Thoracic aorta (tissue), 2 donors: Measurements from ENCODE around the gene DCDC2B. TPM values are rescaled to one million over a fixed set of nuclear protein-coding genes. Genes with fewer than 3 reads are reported as not detected.

ENCODE experiments used
- ATAC-seq: fragments of 150-250 bp; one replicate; pipeline ENCODE4 v1.8.0; 2017; ENCODE audit warnings: low read depth; ENCODE audit not compliant: insufficient number of reproducible peaks, low FRiP score
- DNase-seq: peaks from one replicate; pipeline ENCODE4 v3.0.0-alpha.2; 2020; ENCODE audit warnings: low spot score
- H3K27ac ChIP-seq, 2 donors: fragments of 200-600 bp; sonication (generic); 1 replicate in 1 of 2; 2 replicates in 1 of 2; pipeline ENCODE4 v1.5.1; 2016; ENCODE audit warnings: mild to moderate bottlenecking in 2 of 2, moderate library complexity in 2 of 2
- H3K27me3 ChIP-seq: fragments of 200-600 bp; sonication (generic); replicated peaks from 2 replicates; pipeline ENCODE4 v1.6.0; 2016; ENCODE audit warnings: mild to moderate bottlenecking; ENCODE audit not compliant: insufficient read depth
- H3K36me3 ChIP-seq: fragments of 200-600 bp; sonication (generic); one replicate; pipeline ENCODE4 v1.5.1; 2016
- H3K4me1 ChIP-seq, 2 donors: fragments of 200-600 bp; sonication (generic); 1 replicate in 1 of 2; 2 replicates in 1 of 2; pipeline versions ENCODE4 v1.5.1 to v1.6.0; 2016; ENCODE audit warnings: low read depth in 2 of 2, mild to moderate bottlenecking in 1 of 2; ENCODE audit not compliant: control insufficient read depth in 1 of 2
- H3K4me3 ChIP-seq: fragments of 200-600 bp; sonication (generic); 2 replicates; pipeline ENCODE4 v1.5.1; 2016; ENCODE audit warnings: mild to moderate bottlenecking
- H3K9me3 ChIP-seq: fragments of 200-600 bp; sonication (generic); 2 replicates; pipeline ENCODE4 v1.5.1; 2016
- total RNA-seq, 2 donors: library from RNA; depleted of rRNA; stranded (reverse); fragments of >200 nt; gene quantifications; one replicate each; pipeline versions ENCODE4 v1.1.0 to v1.2.3, GENCODE V29; 2016
- TF ChIP-seq, protein P1 (sequence below): fragments of 200-600 bp; sonication (generic); IDR thresholded peaks from one replicate; pipeline ENCODE4 v1.5.1; 2019; ENCODE audit warnings: antibody characterized with exemption

The DCDC2B gene
- total RNA-seq, 2 donors from 2014 or later: not detected

DNA sequence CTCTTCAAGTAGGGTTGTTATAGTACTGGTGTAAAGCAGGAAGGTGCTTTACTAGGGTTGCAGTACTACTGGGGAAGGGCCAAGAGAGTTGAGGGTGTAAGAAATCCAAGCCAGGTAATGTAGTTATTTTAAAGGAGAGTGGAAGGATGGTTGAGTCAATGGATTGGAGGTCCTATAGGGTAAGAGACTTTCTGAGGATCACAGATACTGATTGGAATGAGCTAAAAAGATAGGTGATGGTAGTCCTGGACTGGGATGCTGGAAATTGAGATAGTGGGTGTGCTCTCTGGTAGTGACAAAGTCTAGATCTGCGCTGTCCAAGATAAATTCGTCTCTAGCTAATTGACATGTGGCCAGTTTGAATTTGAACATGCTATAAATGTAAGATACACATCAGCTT lies 22.4 kb upstream of the DCDC2B start:
- ATAC-seq: no peak
- Histone ChIP-seq H3K36me3 (peaks cover 60% of the 10 kb centered on the region), H3K27ac (no peak overlapping the region), H3K27me3 (no peaks in the 10 kb centered on the region), H3K4me3 (no peak overlapping the region), H3K4me1 (peaks cover 11 to 34% of the 10 kb centered on the region in 2 donors), H3K9me3 (no peaks in the 10 kb centered on the region)
- no peak for DNase-seq
- TF ChIP-seq, protein P1, sequence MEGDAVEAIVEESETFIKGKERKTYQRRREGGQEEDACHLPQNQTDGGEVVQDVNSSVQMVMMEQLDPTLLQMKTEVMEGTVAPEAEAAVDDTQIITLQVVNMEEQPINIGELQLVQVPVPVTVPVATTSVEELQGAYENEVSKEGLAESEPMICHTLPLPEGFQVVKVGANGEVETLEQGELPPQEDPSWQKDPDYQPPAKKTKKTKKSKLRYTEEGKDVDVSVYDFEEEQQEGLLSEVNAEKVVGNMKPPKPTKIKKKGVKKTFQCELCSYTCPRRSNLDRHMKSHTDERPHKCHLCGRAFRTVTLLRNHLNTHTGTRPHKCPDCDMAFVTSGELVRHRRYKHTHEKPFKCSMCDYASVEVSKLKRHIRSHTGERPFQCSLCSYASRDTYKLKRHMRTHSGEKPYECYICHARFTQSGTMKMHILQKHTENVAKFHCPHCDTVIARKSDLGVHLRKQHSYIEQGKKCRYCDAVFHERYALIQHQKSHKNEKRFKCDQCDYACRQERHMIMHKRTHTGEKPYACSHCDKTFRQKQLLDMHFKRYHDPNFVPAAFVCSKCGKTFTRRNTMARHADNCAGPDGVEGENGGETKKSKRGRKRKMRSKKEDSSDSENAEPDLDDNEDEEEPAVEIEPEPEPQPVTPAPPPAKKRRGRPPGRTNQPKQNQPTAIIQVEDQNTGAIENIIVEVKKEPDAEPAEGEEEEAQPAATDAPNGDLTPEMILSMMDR: no peak

DNA sequence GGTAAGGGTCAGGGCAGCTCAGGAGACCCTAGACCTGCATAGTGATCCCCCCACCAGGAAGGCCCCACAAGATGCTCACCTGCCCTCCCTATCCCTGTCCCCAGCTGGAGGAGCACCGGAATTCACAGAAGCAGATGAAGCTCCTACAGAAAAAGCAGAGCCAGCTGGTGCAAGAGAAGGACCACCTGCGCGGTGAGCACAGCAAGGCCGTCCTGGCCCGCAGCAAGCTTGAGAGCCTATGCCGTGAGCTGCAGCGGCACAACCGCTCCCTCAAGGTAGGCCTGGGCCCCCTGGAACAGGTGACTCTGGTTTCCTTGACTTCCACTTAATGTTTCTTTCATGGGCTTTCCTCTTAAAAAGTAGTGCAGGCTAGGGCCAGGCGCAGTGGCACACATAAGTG lies 21.0 kb upstream of the DCDC2B start:
- TF ChIP-seq, protein P1: no peak
- no peak for ATAC-seq
- no peak overlapping the region for H3K27ac ChIP-seq
- no peaks in the 10 kb centered on the region for H3K9me3 ChIP-seq
- peaks cover 73% of the 10 kb centered on the region for H3K36me3 ChIP-seq
- no peak for DNase-seq
- H3K4me3 ChIP-seq: no peak overlapping the region
- peaks cover 7 to 22% of the 10 kb centered on the region in 2 donors for H3K4me1 ChIP-seq
- no peaks in the 10 kb centered on the region for H3K27me3 ChIP-seq

DNA sequence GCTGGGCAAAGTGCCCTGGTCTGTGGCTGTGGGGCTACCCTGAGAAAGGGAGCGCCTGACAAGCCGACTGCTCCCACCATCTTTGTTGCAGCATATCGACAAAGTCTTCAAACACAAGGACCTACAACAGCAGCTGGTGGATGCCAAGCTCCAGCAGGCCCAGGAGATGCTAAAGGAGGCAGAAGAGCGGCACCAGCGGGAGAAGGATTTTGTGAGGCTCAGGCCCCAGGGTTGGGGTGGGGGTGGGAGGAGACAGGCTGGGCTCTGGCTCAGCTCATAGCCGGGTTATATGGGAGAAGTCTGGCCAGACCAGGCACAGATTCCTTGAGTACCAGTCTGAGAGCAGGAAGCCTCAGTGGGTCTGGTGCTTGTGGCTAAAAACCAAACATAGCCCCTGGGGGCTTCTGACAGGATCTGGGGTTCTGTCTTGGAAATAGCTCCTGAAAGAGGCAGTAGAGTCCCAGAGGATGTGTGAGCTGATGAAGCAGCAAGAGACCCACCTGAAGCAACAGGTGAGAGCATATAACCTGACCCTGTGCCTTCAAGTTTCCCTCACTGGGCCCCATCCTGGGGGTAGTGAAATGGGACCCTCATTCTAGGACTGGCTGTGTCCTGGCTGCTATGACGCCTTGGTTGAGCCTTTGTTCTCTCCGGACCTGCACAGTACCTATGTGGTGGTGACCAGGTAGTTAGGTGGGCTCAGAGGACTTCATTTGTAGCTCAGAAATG lies 16.5 kb upstream of the DCDC2B start:
- Histone ChIP-seq H3K9me3 (no peaks in the 10 kb centered on the region), H3K36me3 (peaks cover 92% of the 10 kb centered on the region)
- DNase-seq: no peak

DNA sequence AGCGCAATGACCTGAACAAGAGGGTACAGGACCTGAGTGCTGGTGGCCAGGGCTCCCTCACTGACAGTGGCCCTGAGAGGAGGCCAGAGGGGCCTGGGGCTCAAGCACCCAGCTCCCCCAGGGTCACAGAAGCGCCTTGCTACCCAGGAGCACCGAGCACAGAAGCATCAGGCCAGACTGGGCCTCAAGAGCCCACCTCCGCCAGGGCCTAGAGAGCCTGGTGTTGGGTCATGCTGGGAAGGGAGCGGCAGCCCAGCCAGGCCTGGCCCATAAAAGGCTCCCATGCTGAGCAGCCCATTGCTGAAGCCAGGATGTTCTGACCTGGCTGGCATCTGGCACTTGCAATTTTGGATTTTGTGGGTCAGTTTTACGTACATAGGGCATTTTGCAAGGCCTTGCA lies 13.9 kb upstream of the DCDC2B start:
- H3K27me3 ChIP-seq: no peaks in the 10 kb centered on the region
- H3K36me3 ChIP-seq: peaks cover 66% of the 10 kb centered on the region
- H3K4me1 ChIP-seq: peaks cover 5 to 12% of the 10 kb centered on the region in 2 donors
- no peak for ATAC-seq
- no peaks in the 10 kb centered on the region for H3K9me3 ChIP-seq
- H3K4me3 ChIP-seq: no peak overlapping the region
- no peak overlapping the region for H3K27ac ChIP-seq
- DNase-seq: no peak
- TF ChIP-seq, protein P1: no peak

More for the DNA sequence above, 16.5 kb upstream of the DCDC2B start:
- TF ChIP-seq, protein P1: no peak
- H3K27me3 ChIP-seq: no peaks in the 10 kb centered on the region
- no peak overlapping the region for H3K27ac ChIP-seq
- no peaks in the 10 kb centered on the region for H3K4me1 ChIP-seq
- no peak for ATAC-seq
- no peak overlapping the region for H3K4me3 ChIP-seq

DNA sequence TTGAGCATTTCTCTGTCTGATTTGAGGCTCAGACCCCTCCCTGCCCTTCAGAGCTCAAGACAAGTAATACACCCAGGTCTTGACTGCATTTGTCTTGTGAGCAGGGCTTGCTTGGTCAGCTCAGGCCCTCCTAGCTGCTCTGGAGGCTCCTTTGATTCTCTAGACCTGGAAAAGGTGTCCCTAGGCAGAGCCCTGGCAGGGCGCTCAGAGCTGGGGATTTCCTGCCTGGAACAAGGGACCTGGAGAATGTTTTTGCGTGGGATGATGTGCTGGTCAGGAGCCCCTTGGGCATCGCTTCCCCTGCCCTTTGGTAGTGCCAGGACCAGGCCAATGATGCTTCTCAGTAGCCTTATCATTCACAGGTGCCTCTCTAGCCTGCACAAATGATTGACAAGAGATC lies 13.4 kb upstream of the DCDC2B start:
- H3K9me3 ChIP-seq: no peaks in the 10 kb centered on the region
- peaks cover 6 to 15% of the 10 kb centered on the region in 2 donors for H3K4me1 ChIP-seq
- no peaks in the 10 kb centered on the region for H3K27me3 ChIP-seq
- no peak for DNase-seq
- peaks cover 61% of the 10 kb centered on the region for H3K36me3 ChIP-seq
- no peak overlapping the region for H3K4me3 ChIP-seq
- no peak overlapping the region for H3K27ac ChIP-seq
- TF ChIP-seq, protein P1: no peak
- no peak for ATAC-seq
